T follicular helper cell (primary cell): Measurements from ENCODE around the gene RAMP3.
"Not testable (repeated sequence)": the region's sequence is repeated elsewhere in the genome, so short reads cannot be mapped to it uniquely, and the experiment has no call there.

Source experiments
- DNase-seq: peaks from one replicate; pipeline ENCODE4 v3.0.0-alpha.2; 2020; ENCODE audit warnings: low read depth

RAMP3 gene

GRCh38 chr7:45193828-45194227 lies 36.2 kb downstream of the RAMP3 start:
- DNase-seq = no peak

DNA sequence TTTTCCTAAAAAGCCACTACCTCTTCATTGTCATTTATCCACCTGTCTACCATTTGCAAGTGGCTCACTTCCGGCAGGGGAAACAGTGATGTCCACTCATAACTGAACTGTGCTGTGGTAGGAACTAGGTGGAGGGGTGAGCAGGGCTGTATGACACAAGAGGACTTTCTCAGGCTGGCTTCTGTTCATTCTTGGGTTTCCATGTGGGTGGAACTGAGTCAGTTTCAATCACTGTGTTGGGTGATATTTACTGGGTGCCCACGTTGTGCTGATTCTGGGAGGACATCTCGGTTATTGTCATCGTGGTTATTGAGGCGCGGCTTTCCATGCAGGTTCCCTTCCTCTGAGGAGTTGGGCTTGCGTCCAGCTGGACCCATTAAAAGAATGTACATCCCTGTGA lies 38.8 kb downstream of the RAMP3 start:
- no peak for DNase-seq

- no peak for DNase-seq
Measured at GRCh38 chr7:45197461-45197860, 39.9 kb downstream of the RAMP3 start.

DNA sequence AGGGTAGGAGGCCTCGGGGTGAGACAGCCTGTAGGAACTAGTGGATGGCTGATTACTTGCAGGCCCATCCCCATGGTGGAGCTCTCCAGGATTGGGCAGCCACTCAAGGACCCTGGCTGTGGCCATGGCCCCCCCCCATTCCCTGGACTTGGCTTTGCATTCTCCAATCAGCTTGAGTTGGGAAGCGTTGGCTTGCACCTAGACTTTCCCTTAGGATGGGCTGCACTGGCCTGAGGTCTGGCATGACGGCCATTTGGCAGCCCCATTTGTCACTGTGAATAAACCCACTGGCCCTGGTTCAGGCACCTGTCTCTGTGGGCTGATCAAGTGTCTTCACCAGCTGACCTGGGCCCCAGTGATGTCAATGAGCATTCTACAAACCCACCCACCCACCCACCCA lies 41.4 kb downstream of the RAMP3 start:
- no peak for DNase-seq

GRCh38 chr7:45199506-45199905 lies 41.9 kb downstream of the RAMP3 start:
- DNase-seq = no peak

- DNase-seq = no peak
Measured at GRCh38 chr7:45202625-45203024, 45.0 kb downstream of the RAMP3 start.

GRCh38 chr7:45203036-45203435 lies 45.4 kb downstream of the RAMP3 start:
- DNase-seq = no peak

DNA sequence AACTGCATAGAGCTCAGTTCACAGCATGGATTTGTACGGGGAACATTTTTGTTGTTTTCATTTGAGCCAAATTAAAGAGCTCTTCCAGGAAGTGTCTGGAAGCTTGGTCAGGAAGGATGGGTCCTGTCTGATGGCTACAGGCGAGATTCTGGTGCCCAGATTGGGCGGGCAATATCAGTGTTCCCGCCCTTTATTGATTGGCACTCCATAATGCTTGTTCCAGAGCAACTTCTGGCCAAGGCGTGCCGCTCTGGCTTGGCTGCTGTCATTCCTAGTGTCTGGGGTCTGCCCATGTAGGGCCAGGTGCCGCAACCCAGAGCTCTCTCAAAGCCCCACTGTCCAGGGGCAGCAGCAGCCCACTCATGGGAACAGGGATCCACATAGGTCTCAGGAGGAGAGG lies 45.9 kb downstream of the RAMP3 start:
- no peak for DNase-seq

GRCh38 chr7:45203936-45204445 lies 46.4 kb downstream of the RAMP3 start:
- no peak for DNase-seq

DNA sequence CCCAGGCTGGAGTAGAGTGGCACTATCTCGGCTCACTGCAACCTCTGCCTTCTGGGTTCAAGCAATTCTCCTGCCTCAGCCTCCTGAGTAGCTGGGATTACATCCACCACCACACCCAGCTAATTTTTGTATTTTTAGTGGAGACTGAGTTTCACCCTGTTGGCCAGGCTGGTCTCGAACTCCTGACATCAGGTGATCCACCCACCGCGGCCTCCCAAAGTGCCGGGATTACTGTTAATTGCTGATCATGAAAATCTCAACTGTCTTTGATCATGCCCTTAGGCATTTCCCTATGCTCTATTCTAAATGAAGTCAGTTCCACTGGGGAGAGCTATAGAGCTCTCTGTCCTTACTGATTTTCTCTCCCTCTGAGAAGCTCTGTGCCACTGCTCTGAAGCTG lies 48.7 kb downstream of the RAMP3 start:
- not testable (repeated sequence) for DNase-seq

DNA sequence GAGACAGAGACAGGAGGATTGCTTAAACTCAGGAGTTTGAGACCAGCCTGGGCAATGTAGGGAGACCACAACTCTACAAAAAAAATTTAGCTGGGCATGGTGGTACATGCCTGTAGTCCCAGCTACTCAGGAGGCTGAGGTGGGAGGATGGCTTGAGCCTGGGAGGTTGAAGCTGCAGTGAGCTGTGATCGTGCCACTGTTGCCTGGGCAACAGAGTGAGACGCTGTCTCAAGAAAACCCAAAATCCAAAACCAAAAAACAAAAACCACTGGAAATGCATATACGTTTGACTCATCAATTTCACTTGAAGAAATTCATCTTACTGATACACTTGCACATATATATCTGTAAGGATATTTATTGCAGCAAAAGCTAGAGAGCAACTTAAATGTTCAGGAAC lies 52.3 kb downstream of the RAMP3 start:
- DNase-seq = not testable (repeated sequence)

DNA sequence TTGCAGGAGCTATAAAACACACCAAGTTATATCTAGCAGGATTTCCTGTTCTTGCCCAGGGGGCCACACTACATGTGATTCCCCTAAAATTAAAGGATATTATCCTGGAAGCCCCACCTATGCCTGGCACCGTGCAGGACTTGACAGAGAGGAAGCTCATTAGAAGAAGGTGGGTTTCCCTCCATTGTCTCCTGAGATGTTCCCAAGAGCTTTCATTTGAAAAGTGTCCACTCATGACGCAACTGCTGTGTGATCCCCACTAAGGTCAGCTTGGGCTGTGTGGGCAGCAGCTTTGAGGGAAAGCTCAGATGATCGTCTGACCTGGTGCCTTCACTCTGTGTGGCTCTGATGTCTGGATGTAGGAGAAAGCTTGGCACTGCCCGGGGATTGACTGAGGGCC lies 53.5 kb downstream of the RAMP3 start:
- DNase-seq = no peak

DNA sequence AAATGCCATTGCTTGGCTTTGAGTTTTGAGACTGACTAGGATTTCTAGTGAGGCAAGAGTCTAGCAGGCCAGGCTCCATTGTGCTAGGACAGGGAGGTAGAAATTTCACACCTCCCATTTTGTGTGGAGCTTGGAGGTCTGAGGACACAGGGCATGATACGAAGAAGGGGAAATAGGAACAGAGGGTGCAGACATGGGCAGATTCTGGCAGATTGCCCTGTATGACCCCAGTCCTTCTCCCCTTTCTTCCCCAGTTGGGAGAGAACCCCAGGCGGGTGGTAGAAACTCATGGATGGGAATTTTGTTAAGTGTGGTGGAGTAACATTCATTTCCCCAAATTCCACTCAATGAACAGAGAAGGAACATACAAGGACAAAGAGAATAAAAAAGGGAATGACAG lies 54.4 kb downstream of the RAMP3 start:
- DNase-seq = no peak

DNA sequence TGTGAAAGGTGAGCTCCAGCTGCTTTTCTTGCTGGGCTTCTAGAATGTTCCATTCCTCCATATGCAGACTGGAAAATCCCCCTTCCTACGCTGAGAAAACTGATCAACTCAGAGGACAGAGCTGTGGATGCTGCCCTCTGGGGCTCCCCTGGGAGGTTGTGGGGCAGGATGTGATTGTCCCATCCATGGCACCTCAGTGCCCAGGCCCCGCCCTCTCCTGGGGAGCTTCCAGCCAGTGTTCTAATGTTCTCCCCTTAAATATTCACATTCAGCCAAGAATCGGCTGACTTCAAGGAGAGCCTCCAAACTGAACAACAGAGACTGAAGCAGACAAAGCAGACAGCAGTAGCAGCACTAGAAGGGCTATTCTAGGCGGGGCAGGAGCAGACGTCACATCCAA lies 55.0 kb downstream of the RAMP3 start:
- no peak for DNase-seq

DNA sequence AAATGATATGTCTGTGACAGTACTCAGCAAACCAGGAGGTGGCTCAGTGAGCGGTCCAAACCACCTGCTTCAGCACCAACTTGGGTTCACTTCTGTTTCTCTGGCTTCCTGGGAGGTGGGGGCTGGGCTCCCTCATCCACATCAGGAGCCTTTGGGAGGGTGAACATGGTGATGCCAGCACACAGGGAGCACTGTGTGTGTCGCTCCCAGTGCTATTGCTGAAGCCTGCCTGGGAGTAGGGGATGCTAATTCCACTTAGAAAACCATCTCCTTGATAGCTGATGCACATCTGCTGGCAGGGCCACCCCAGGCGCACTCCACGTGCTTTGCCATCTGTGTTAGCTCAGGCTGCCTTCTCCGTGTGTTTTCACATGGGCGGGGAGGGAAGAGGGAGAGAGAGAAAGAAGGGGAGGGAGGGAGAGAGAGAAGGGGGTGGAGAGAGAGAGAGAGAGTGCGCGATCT lies 58.0 kb downstream of the RAMP3 start:
- no peak for DNase-seq

DNA sequence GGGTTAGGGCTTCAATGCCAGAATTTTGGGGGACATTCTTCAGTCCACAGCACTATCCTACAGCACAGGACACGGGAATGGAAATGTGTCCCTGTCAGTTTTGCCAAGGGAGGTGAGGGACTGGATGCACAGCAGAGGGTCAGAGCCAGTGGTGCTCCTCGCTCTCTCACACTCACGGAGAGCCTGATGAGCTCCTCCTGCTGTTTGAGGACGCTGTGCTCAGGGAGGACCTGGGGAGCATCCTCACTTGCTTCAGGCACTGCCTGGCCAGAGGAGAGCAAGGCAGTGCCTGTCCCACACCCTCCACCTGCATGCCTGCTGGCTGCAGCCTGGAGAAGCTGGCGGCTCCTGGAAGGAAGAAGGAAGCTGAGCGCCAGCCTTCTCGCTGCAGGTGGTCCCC lies 58.6 kb downstream of the RAMP3 start:
- DNase-seq = no peak

DNA sequence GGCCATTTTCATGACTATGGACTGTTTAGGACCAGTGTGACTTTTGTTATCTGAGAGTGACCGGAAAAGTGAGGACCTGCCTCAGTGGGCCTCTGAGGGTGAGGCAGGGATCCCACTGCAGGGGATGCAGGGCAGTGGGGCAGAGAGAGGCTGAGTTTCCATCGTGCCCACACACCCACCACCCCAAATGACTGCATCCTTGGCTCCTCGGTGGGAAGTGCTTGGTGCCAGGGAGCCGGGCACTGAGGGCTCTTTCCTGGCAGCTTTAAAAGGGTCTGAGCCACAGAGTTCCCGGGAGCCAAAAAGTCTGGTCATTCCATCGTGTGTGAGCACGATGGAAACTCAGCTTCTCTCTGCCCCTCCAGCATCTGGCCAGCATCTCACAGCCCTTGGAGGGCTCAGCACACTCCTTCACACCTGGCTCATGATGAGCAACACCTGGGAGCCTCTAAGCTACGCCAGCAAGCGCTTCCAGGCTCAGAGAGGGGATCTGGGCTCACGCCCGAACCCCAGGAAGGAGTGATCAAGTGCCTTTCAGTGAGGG lies 59.1 kb downstream of the RAMP3 start:
- DNase-seq = no peak

DNA sequence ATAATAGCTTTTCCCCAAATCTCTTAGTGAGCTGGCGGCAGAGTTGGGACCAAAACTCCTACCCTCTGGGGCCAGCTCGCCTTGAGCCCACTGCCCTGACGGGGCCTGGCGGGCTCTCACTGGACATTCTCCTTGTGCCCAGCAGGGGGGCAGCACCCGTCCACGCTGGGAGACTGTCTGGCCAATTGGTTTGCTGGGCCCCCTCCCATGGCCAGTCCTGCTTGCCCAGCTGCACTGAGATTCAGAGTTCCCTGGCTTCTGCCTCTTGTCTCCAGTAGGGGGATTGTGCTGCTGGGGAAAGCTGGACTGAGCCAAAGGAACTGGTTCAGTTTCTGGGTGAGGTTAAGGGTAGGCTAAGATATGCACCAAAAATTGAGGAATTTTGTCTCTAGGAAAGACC lies 59.8 kb downstream of the RAMP3 start:
- no peak for DNase-seq

DNA sequence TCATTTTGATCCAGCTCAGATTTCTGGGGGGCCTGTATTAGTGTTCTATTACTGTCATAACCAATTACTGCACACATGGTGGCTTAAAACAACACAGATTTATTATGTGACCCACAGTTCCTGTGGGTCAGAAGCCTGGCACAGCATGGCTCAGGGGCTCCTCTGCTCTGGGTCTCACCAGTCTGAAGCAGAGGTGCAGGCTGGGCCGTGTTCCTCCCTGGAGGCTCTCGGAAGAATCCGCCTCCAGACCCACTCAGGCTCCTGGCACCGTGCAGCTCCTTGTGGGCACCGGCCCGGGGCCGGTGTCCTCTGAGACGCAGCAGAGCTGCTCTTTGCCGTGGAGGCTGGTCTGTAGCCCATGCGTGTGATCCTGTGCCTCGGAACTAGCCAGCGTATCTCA lies 61.5 kb downstream of the RAMP3 start:
- DNase-seq = no peak

- no peak for DNase-seq
Measured at GRCh38 chr7:45219801-45220435, 62.3 kb downstream of the RAMP3 start.

- DNase-seq = no peak
Measured at GRCh38 chr7:45220846-45221618, 63.4 kb downstream of the RAMP3 start.

DNA sequence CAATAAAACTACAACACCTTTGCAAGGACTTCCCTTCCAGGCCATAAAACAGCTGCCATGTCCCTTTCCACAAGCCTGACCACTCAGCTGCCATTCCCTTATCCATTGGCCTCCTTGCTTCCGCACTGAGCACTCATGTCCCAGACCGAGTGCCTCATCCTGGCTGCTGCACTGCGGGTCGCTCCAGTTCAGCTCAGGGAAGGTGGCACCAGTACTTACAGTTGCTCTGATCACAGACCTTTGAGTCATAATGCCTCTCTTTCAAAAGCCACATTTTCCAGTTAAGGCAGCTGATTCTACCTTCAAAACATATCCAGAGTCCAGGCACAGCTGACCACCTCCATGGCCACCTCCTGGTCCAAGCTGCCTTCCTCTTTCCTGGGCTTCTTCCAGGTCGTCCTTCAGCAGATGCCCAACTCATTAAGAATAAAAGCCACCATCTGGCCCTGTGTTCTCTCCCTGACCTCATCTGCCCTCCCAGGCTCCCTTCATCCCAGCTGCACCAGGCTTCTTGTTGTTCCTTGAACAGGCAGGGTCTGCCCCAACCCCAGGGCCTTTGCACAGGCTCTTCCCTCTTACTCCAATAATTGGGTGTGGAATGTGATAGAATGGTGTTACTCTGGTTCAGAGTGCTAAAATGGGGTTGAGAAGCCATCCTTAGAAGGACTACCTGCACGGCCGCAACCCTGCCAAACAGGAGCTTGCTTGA lies 64.5 kb downstream of the RAMP3 start:
- DNase-seq = no peak

GRCh38 chr7:45223078-45223477 lies 65.5 kb downstream of the RAMP3 start:
- DNase-seq = no peak
